ENCODE results near the gene KLHL35.

- TF ChIP-seq CTCF (IDR thresholded peaks at IDR 0.05; ENCODE audit: low read depth, low read length) (no peak), POLR2A (IDR thresholded peaks at IDR 0.05; ENCODE audit: extremely low read depth, insufficient read length) (no peak), MAX (IDR thresholded peaks at IDR 0.05; ENCODE audit: low read depth, low read length) (no peak), MYC (IDR thresholded peaks at IDR 0.05; ENCODE audit: low read depth, low read length) (no peak)
Measured at GRCh38 chr11:75426720-75427086, 6.3 kb downstream of the KLHL35 start.
